Sigmoid colon (tissue), 7 donors: ENCODE data around the gene SPEF2. TPM values are rescaled to one million over a fixed set of nuclear protein-coding genes. Genes with fewer than 3 reads are reported as not detected.

Experiments used
- DNase-seq: peaks from one replicate; pipeline ENCODE4 v3.0.0-alpha.2; 2019
- H3K27ac ChIP-seq, 4 donors: fragments of 200-600 bp; sonication (generic); one replicate each; pipeline ENCODE4 v1.5.1; 2016 to 2019; ENCODE audit warnings: mild to moderate bottlenecking in 1 of 4
- H3K27me3 ChIP-seq, 3 donors: fragments of 200-600 bp; sonication (generic); one replicate each; pipeline ENCODE4 v1.5.1; 2019; ENCODE audit warnings: mild to moderate bottlenecking in 1 of 3
- H3K36me3 ChIP-seq, 4 donors: fragments of 200-600 bp; sonication (generic); one replicate each; pipeline ENCODE4 v1.5.1; 2016 to 2019
- H3K4me1 ChIP-seq, 4 donors: fragments of 200-600 bp; sonication (generic); one replicate each; pipeline ENCODE4 v1.5.1; 2017 to 2019
- H3K4me3 ChIP-seq, 4 donors: fragments of 200-600 bp; sonication (generic); one replicate each; pipeline ENCODE4 v1.5.1; 2017 to 2019; ENCODE audit warnings: mild to moderate bottlenecking in 2 of 4, moderate library complexity in 1 of 4
- H3K9me3 ChIP-seq, 4 donors: fragments of 200-600 bp in 3 of 4; sonication (generic) in 3 of 4; one replicate each; pipeline versions ENCODE4 v1.5.1 to v1.6.1; 2013 to 2019
- CTCF ChIP-seq, 4 experiments: fragments of 450-650 bp in 3 of 4; fragments of 200-600 bp in 1 of 4; IDR thresholded peaks; one replicate each; pipeline ENCODE4 v1.5.1; 2016 to 2019; ENCODE audit warnings: antibody characterized with exemption in 4 of 4, mild to moderate bottlenecking in 3 of 4, moderate library complexity in 2 of 4
- EP300 ChIP-seq, 4 donors: sonication (generic); formaldehyde crosslinking; IDR thresholded peaks; one replicate each; pipeline ENCODE4 v1.6.1; 2017; ENCODE audit warnings: antibody characterized with exemption in 4 of 4
- POLR2A ChIP-seq, 2 donors: fragments of 450-650 bp; IDR thresholded peaks; one replicate each; pipeline ENCODE4 v1.6.1; 2016; ENCODE audit warnings: antibody characterized with exemption in 2 of 2, mild to moderate bottlenecking in 2 of 2, moderate library complexity in 2 of 2
- POLR2AphosphoS5 ChIP-seq, 4 donors: sonication (generic); formaldehyde crosslinking; IDR thresholded peaks; one replicate each; pipeline ENCODE4 v1.6.1; 2017; ENCODE audit warnings: antibody characterized with exemption in 4 of 4
- WGBS, 2 donors: extraction: QIAGEN DNeasy Blood & Tissue Kit; methylation state at CpG; one replicate each; pipeline ENCODE4 v1.1.7; 2013; 5-methylcytosine and 5-hydroxymethylcytosine counted together
- intact Hi-C: fragments of 100-400 bp; cut with DNase I; formaldehyde crosslinking; loops from one replicate; pipeline ENCODE4 v1.15.1; 2023
- polyA plus RNA-seq, 3 donors: library from polyadenylated mRNA; stranded (reverse); fragments of 200-250 nt; gene quantifications; one replicate each; pipeline ENCODE4 v1.2.3, GENCODE V29; 2013
- total RNA-seq, 4 donors: library from RNA; depleted of rRNA; stranded (reverse); fragments of >200 nt; gene quantifications; one replicate each; pipeline ENCODE4 v1.1.0, GENCODE V29; 2016
- donor health status: healthy with polysubstance abuse.
- donor health status: Bipolar disorder and iron deficiency.
- donor health status: healthy.

Gene SPEF2
- total RNA-seq (1 to 10 TPM; 2.6 to 5.5 (median 4.1) TPM), polyA plus RNA-seq (1 to 10 TPM in 2 of 3 donors, under 1 TPM in 1; 0.92 to 3.6 (median 1.8) TPM)

- Histone ChIP-seq H3K9me3 (no peaks in the 10 kb centered on the region), H3K27me3 (no peaks in the 10 kb centered on the region), H3K4me3 (peak within 1 kb of the TSS; percentile 59 to 80 (median 72)), H3K27ac (peak within 1 kb of the TSS in 1 of 4 donors; percentile 19), H3K36me3 (no peaks in the 10 kb centered on the region), H3K4me1 (peaks cover 0 to 11% (median 4%) of the 10 kb centered on the region in 4 donors)
- peak; percentile 87 for DNase-seq
- WGBS, 2 donors: 4 to 6% methylated on average over 55 of the region's 55 CpGs
- intact Hi-C loops: loop anchor here (5.0 kb wide), 1 partner anchor 310 kb away; no protein-coding TSS in a partner anchor
- peak; percentile 39 to 63 (median 54) for TF ChIP-seq CTCF (IDR thresholded peaks at IDR 0.05)
- no peak for TF ChIP-seq POLR2AphosphoS5 (IDR thresholded peaks at IDR 0.05)
Observed at GRCh38 chr5:35617435-35618303, at the start of gene SPEF2. Gene SPEF2, plus strand, starts transcription at chr5:35617863. Its CDS starts 135 bp downstream, at chr5:35617998.

GRCh38 chr5:35575578-35575977 lies 42.1 kb upstream of the SPEF2 start:
- H3K4me3 ChIP-seq: no peak overlapping the region
- H3K4me1 ChIP-seq: no peaks in the 10 kb centered on the region
- intact Hi-C loops: no loop called here
- DNase-seq: no peak
- H3K27me3 ChIP-seq: no peaks in the 10 kb centered on the region
- TF ChIP-seq POLR2A (IDR thresholded peaks at IDR 0.05) (no peak), EP300 (IDR thresholded peaks at IDR 0.05) (no peak), POLR2AphosphoS5 (IDR thresholded peaks at IDR 0.05) (no peak), CTCF (IDR thresholded peaks at IDR 0.05) (no peak)
- H3K27ac ChIP-seq: no peak overlapping the region
- no peaks in the 10 kb centered on the region for H3K36me3 ChIP-seq
- WGBS, 2 donors: 57 to 70% methylated on average over 1 of the region's 1 CpG
- H3K9me3 ChIP-seq: no peaks in the 10 kb centered on the region

- H3K27me3 ChIP-seq: no peaks in the 10 kb centered on the region
- no peak for DNase-seq
- no peaks in the 10 kb centered on the region for H3K9me3 ChIP-seq
- H3K27ac ChIP-seq: no peak overlapping the region
- H3K4me1 ChIP-seq: no peaks in the 10 kb centered on the region
- TF ChIP-seq POLR2AphosphoS5 (IDR thresholded peaks at IDR 0.05) (no peak), CTCF (IDR thresholded peaks at IDR 0.05) (no peak), EP300 (IDR thresholded peaks at IDR 0.05) (no peak), POLR2A (IDR thresholded peaks at IDR 0.05) (no peak)
- intact Hi-C loops: no loop called here
- no peaks in the 10 kb centered on the region for H3K36me3 ChIP-seq
- no peak overlapping the region for H3K4me3 ChIP-seq
- WGBS, 2 donors: 34 to 48% methylated on average over 2 of the region's 2 CpGs
Observed at GRCh38 chr5:35587419-35587818, 30.2 kb upstream of the SPEF2 start.

GRCh38 chr5:35593338-35593737 lies 24.3 kb upstream of the SPEF2 start:
- WGBS, 2 donors: 53 to 60% methylated on average over 1 of the region's 1 CpG
- TF ChIP-seq CTCF (IDR thresholded peaks at IDR 0.05) (no peak), EP300 (IDR thresholded peaks at IDR 0.05) (no peak), POLR2AphosphoS5 (IDR thresholded peaks at IDR 0.05) (no peak), POLR2A (IDR thresholded peaks at IDR 0.05) (no peak)
- H3K27me3 ChIP-seq: no peaks in the 10 kb centered on the region
- intact Hi-C loops: no loop called here
- H3K4me1 ChIP-seq: no peaks in the 10 kb centered on the region
- no peak overlapping the region for H3K27ac ChIP-seq
- no peak for DNase-seq
- H3K4me3 ChIP-seq: no peak overlapping the region
- no peaks in the 10 kb centered on the region for H3K9me3 ChIP-seq
- no peaks in the 10 kb centered on the region for H3K36me3 ChIP-seq
